Calu3 (cell line): ENCODE results near the gene NCCRP1. TPM values are rescaled to one million over a fixed set of nuclear protein-coding genes. Genes with fewer than 3 reads are reported as not detected.
"Not testable (repeated sequence)": the region's sequence is repeated elsewhere in the genome, so short reads cannot be mapped to it uniquely, and the experiment has no call there.

Experiments
- BruUV-seq: library from RNA; stranded (reverse); fragments of 400-500 nt; replicated peaks from 2 replicates; lab custom pipeline; 2021; lab: Mats Ljungman, UMichigan
- CTCF ChIA-PET: fragments of 300-600 bp; sonication (Branson Sonifier 250); formaldehyde crosslinking; loops from one replicate; lab custom pipeline; 2022; ENCODE audit warnings: antibody characterized with exemption; lab: Charles Lee
- DNase-seq: peaks from one replicate; pipeline ENCODE4 v3.0.0; 2022
- H3K27ac Mint-ChIP-seq: one replicate; pipeline ENCODE4 v1.8.0; 2022; ENCODE audit warnings: mixed read lengths; ENCODE audit not compliant: unreplicated experiment
- H3K27me3 Mint-ChIP-seq: one replicate; pipeline ENCODE4 v1.8.0; 2022; ENCODE audit warnings: mixed read lengths; ENCODE audit not compliant: unreplicated experiment
- H3K36me3 Mint-ChIP-seq: one replicate; pipeline ENCODE4 v1.8.0; 2022; ENCODE audit warnings: mild to moderate bottlenecking, moderate library complexity, mixed read lengths; ENCODE audit not compliant: insufficient read depth, unreplicated experiment
- H3K4me1 Mint-ChIP-seq: one replicate; pipeline ENCODE4 v1.8.0; 2022; ENCODE audit warnings: mild to moderate bottlenecking, low read depth, mixed read lengths; ENCODE audit not compliant: unreplicated experiment
- H3K4me3 Mint-ChIP-seq: one replicate; pipeline ENCODE4 v1.8.0; 2022; ENCODE audit warnings: mild to moderate bottlenecking, low read depth, moderate library complexity, mixed read lengths; ENCODE audit not compliant: unreplicated experiment
- H3K9me3 Mint-ChIP-seq: one replicate; pipeline ENCODE4 v1.8.0; 2022; ENCODE audit warnings: low read depth, mixed read lengths; ENCODE audit not compliant: unreplicated experiment
- intact Hi-C: fragments of 100-400 bp; cut with micrococcal nuclease; formaldehyde crosslinking; loops from one replicate; pipeline ENCODE4 v1.10.0; 2022; ENCODE audit not compliant: unreplicated experiment
- total RNA-seq: library from RNA; stranded (reverse); gene quantifications from 2 replicates; pipeline ENCODE4 v1.2.3, GENCODE V29; 2022
- TF ChIP-seq, protein P1 (sequence below): fragments of 200-600 bp; IDR thresholded peaks from one replicate; pipeline ENCODE4 v1.8.0; 2022; ENCODE audit warnings: antibody characterized with exemption; ENCODE audit not compliant: unreplicated experiment

Gene NCCRP1
- total RNA-seq, 1 experiment from 2014 or later, result 2.0 TPM

DNA sequence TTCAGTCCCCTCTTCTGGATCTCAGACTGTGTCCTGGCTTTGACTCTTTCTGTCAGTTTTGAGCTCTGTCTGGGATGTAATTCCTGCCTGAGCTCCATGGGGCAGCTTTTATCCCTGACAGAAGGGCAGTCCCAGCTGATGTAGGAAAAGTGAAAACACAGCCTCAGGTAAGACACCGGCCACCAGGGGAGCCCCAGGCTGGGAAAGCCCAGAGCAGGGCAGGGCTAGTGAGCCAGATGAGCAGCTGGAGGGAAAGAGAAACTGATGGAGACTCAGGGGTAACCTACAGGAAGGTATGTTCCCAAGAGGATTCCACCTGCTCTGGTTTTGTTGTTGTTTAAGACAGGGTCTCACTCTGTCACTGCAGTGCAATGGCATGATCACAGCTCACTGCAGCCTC is 48.4 kb downstream of the NCCRP1 start:
- H3K4me3 Mint-ChIP-seq, H3K4me1 Mint-ChIP-seq, H3K27ac Mint-ChIP-seq, H3K36me3 Mint-ChIP-seq, DNase-seq, BruUV-seq, H3K9me3 Mint-ChIP-seq, intact Hi-C loops: not testable (repeated sequence)
- CTCF ChIA-PET, result interaction anchor here (0.6 kb wide), 1 partner anchor 34 kb away, joined by 4 read pairs; no protein-coding TSS in a partner anchor
- H3K27me3 Mint-ChIP-seq, result peaks cover 73% of the 10 kb centered on the region

DNA sequence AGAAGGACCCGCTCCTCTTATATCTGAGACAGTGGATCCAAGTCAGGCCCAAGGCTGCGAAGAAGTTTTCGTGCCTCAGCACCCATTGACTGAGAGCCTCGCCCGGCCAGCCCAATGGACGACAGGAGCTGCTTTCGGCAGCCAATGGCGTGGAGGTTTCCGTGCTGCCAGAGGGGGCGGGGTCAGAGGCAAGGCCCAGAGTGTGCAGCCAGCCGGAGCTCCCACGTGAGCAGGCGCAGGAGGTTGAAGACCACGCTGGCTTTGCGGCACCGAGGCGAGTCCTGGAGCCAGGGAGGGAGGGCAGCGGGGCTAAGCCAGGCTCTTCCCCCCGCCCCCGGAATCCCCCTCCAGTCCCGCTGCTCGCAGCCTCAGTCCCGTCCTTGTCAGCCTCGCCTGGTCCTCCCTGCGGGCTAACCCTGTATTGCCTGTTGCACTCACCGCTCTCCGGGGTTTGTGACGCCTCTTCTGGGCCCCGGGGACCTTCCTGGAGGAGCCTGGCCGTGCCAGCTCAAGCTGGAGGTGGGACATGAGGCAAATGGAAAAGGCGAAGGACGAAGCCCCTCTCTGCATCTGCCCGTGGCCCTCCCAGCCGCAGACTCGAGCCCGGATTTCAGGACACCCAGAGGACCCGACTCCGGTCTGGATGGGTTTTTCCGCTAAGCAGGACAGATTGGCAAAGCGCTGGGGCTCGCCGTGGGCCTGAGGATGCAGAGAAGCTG is 50.3 kb downstream of the NCCRP1 start:
- CTCF ChIA-PET, result interaction anchor here (0.7 kb wide), 1 partner anchor 9 kb away, joined by 5 read pairs; no protein-coding TSS in a partner anchor
- H3K27me3 Mint-ChIP-seq, result peaks cover 72% of the 10 kb centered on the region
- no TSS peak for BruUV-seq
- no peaks in the 10 kb centered on the region for H3K36me3 Mint-ChIP-seq
- intact Hi-C loops, result no loop called here
- H3K4me1 Mint-ChIP-seq, result no peaks in the 10 kb centered on the region
- H3K27ac Mint-ChIP-seq, result no peak overlapping the region
- no peaks in the 10 kb centered on the region for H3K9me3 Mint-ChIP-seq
- TF ChIP-seq, protein P1, sequence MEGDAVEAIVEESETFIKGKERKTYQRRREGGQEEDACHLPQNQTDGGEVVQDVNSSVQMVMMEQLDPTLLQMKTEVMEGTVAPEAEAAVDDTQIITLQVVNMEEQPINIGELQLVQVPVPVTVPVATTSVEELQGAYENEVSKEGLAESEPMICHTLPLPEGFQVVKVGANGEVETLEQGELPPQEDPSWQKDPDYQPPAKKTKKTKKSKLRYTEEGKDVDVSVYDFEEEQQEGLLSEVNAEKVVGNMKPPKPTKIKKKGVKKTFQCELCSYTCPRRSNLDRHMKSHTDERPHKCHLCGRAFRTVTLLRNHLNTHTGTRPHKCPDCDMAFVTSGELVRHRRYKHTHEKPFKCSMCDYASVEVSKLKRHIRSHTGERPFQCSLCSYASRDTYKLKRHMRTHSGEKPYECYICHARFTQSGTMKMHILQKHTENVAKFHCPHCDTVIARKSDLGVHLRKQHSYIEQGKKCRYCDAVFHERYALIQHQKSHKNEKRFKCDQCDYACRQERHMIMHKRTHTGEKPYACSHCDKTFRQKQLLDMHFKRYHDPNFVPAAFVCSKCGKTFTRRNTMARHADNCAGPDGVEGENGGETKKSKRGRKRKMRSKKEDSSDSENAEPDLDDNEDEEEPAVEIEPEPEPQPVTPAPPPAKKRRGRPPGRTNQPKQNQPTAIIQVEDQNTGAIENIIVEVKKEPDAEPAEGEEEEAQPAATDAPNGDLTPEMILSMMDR, result no peak
- no peak overlapping the region for H3K4me3 Mint-ChIP-seq
- no peak for DNase-seq

DNA sequence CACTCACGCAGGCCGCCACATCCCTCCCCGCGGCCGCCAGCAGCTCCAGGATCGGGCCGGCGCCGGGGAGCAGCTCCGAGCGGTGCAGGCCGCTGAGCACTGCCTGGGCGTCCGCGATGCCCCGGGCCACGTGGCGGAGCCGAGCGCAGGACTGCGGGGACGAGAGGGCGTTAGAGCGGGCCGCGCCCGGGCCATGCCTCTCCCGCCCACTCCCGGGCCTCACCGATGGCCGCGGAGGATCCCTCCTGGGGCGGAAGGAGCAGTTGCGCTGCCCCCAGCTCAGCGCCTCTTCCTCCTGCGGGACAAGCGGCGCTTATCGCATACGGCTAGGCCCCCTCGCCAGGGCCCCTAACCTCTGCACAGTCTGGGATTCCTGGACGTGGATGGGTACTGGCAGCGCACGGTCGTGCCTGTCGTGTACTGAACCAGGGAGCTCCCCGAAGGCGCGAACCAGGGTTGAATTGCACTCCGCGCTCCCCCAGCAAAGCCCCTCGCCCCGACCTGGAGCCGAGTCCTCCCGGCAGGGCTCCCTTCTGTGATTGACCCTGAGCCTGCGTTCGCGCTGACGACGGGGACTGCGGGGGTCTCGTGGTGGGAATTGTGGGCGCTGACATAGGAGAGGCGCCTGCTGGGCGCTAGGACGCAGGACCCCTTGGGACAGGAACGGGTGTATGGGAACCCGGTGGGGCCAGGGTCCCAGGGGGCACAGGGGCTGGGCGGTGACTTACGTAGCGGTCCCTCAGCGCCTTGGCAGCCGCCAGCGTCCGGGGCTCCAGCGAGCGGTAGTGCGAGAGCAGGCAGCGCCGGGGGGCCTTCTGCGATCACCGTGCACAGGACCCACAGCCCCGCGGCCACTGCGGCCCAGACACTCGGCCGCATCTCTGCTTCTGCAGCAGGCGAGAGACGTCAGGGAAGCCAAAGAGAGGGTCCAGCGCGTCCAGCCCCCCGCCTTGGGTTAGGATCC is 51.2 kb downstream of the NCCRP1 start:
- Mint-ChIP-seq H3K9me3 (no peaks in the 10 kb centered on the region), H3K4me1 (no peaks in the 10 kb centered on the region), H3K27ac (no peak overlapping the region), H3K27me3 (peaks cover 81% of the 10 kb centered on the region), H3K36me3 (no peaks in the 10 kb centered on the region), H3K4me3 (no peak overlapping the region)
- TF ChIP-seq, protein P1, result no peak
- no peak for DNase-seq
- CTCF ChIA-PET, result interaction anchor here (0.7 kb wide), 1 partner anchor 10 kb away, joined by 5 read pairs; no protein-coding TSS in a partner anchor
- intact Hi-C loops, result no loop called here
- no TSS peak for BruUV-seq

DNA sequence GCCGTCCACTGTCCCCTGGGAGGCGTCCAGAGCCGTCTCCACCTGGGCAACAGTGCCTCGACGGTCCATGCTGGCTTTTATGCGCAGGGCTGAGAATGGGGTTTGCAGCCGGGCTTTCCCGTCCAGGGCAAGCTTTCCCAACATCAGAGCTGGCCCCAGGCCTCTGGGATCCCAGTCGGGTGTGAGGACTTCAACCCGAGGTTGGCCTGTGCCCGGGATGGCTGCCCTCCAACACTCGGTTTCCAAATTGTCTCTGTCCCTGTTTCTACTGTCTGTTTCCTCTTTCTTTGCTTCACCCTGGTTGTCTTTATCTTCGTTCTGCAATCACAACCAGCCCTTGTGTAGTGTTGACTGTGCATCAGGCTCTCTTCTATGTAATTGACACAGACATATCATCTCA is 52.0 kb downstream of the NCCRP1 start, which contains the start of gene IFNL4:
IFNL4 (minus strand) TSS at position 51 of the 400 bp plus-strand sequence.
- no peaks in the 10 kb centered on the region for H3K9me3 Mint-ChIP-seq
- TF ChIP-seq, protein P1, result no peak
- no peaks in the 10 kb centered on the region for H3K36me3 Mint-ChIP-seq
- H3K4me3 Mint-ChIP-seq, result no peak within 1 kb of the TSS
- intact Hi-C loops, result no loop called here
- H3K4me1 Mint-ChIP-seq, result no peaks in the 10 kb centered on the region
- BruUV-seq, result no TSS peak
- CTCF ChIA-PET, result no interaction called here
- no peak within 1 kb of the TSS for H3K27ac Mint-ChIP-seq
- DNase-seq, result no peak
- peaks cover 82% of the 10 kb centered on the region for H3K27me3 Mint-ChIP-seq
